ENCODE results near the gene UBL3. TPM values are rescaled to one million over a fixed set of nuclear protein-coding genes. Genes with fewer than 3 reads are reported as not detected.

UBL3 gene
- total RNA-seq, 1 experiment from 2014 or later, result 19.7 TPM

DNA sequence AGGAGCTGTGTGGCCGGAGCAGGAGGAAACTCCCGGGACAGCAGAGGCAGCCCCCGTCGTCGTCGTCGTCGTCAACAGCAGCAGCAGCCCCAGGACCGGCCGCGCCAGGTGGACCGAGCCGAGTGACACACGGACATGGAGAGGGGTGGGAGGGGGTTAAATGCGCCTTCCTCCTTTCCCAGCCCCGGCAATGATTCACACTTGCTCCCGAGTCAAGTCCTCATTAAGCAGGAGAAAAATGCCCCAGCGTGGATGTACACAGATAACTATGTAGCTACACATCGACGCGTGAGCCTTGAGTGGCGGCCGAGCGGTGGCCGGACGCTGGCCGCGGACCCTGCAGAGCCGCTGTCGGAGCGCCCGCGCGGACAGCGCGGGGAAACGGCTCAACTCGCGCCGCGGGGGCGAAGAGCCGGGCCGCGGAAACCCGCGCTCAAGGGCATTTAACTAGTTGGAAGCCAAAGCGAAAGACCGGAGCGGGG lies 645 bp downstream of the UBL3 start:
- no peaks in the 10 kb centered on the region for H3K9me3 ChIP-seq (replicated peaks)
- H3K4me1 ChIP-seq (replicated peaks), result peaks cover 24% of the 10 kb centered on the region
- H3K36me3 ChIP-seq, result no peaks in the 10 kb centered on the region; the same call in 1 of the 2 replicates
- H3K27ac ChIP-seq, result peak overlapping the region; percentile 92
- H3K4me3 ChIP-seq, result peak overlapping the region; percentile 72
- peak; percentile 53 to 71 for DNase-seq (ENCODE audit: low read depth in 1 of 2, low spot score in 2 of 2)
- no peaks in the 10 kb centered on the region for H3K27me3 ChIP-seq (replicated peaks)

DNA sequence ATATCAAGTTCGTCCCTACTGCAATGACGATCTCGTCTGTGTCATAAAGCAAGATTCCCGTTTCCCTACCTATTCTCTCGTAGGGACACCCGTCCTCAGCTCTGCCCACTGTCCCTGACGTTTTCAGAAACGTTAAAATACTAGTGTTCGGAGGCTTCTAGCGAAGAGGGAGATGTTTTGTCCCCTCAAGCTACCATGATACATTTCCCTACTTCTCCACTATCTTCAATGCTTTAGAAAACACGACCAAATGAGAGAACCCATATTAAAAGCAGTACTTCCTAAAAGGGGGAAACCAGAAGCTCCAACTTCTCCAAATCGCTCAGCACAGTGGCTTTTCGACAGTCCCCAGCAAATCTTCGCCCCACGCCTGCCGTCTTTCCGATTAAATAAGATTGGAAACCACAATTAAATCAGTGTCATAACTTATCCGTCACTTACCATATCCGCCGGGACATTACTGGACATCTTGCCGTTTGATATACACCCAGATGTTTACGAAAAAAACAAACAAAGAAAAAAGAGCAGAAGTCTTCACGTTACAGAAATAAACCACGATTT lies 1.3 kb downstream of the UBL3 start:
- peak overlapping the region; percentile 92 for H3K27ac ChIP-seq
- H3K36me3 ChIP-seq, result no peaks in the 10 kb centered on the region; the same call in 1 of the 2 replicates
- peaks cover 27% of the 10 kb centered on the region for H3K4me1 ChIP-seq (replicated peaks)
- no peaks in the 10 kb centered on the region for H3K9me3 ChIP-seq (replicated peaks)
- no peaks in the 10 kb centered on the region for H3K27me3 ChIP-seq (replicated peaks)
- peak overlapping the region; percentile 72 for H3K4me3 ChIP-seq
- DNase-seq (ENCODE audit: low read depth in 1 of 2, low spot score in 2 of 2), result peak in 1 of 2 experiments; percentile 45

DNA sequence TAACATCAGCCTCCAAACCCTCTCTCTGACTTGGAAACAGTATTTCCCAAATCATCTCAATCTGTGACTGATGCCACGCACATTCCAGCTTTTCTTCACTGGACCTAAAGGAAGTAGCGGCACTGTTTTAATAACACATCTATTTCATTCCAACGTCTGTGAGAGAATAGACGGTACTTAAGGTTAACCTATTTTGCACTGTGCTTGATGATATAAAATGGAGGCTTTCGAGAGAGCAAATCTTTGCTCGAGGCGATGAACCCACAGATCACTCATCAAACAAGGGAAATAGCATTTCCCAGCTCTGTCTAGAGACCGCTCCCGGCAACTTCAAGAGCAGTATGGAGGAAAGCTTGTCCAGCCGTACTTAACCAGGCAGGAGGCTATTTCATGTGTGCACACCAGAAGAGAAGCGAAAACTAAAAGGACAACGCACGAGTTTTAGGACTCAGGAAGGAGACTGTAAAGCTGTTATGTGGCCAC lies 2.9 kb downstream of the UBL3 start:
- peak in 1 of 2 experiments; percentile 53 for DNase-seq (ENCODE audit: low read depth in 1 of 2, low spot score in 2 of 2)
- Histone ChIP-seq H3K36me3 (no peaks in the 10 kb centered on the region; the same call in 1 of the 2 replicates), H3K9me3 (replicated peaks) (no peaks in the 10 kb centered on the region), H3K27ac (peak overlapping the region; percentile 30), H3K4me1 (replicated peaks) (peaks cover 21% of the 10 kb centered on the region), H3K27me3 (replicated peaks) (no peaks in the 10 kb centered on the region), H3K4me3 (peak overlapping the region; percentile 72)

DNA sequence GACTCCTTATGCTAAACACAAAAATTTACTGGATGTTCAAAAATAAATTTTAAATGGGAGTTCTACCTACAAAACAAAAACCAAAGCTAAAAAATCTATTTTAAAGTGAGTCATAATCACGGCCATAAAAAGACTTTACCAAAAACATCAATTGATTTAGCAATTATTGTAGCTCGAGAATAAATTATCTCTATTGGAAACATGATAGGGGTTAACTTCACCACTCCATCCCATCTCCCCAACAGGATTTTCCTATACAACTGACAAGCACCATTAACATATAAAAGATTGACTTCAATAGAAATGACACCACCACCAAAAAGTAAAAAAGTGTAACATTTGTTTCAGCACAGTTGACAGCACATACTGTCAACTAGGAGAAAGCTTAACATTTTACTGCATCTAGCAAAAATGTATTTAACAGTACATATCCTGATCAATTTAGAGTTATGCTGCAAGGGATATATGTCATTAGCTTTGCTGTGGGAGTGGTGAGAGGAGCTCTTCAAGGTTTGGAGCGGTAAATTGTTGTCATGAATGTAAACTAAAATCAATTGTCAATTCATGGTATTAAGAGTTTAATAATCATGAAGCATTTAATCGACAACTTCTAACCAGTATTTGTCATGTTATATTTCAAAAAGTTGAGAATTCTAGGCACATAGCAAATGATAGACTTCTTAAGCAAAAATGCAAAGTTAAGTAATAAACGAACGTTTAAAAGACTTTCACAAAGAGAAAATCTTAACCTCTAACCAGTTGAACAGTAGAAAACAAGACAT lies 3.8 kb downstream of the UBL3 start:
- peak overlapping the region; percentile 30; the same call in 1 of the 2 replicates for H3K27ac ChIP-seq

DNA sequence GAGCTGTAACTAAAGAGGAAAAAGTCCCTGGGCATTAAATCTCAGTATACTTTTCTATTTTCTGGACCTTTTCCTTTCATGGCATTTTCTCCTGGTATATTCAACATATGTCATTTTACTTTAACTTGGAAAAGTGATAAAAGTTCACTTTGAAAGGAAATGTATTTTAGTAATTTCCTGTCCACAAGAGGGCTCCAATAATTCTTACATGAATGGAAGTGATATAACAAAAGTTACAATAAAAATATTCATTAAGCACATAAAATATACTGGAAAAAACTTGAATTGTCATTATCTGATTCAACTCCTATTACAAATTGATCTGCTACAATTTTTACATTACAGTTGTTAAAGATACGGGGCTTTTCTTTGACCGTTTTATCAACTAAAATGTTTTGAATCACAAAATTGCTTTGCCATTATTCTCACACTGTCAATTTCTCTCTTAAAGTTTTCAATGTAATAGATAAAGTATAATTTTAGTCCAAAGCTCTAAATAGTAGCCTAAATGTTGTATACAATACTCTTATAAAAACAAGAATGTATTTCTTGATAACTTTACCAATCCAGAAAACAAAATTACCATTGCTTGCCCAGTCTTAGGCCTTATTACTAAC lies 4.9 kb downstream of the UBL3 start:
- peak in 1 of 2 experiments; percentile 34 for DNase-seq (ENCODE audit: low read depth in 1 of 2, low spot score in 2 of 2)
- Histone ChIP-seq H3K36me3 (no peaks in the 10 kb centered on the region; the same call in 1 of the 2 replicates), H3K27me3 (replicated peaks) (no peaks in the 10 kb centered on the region), H3K27ac (no peak overlapping the region), H3K9me3 (replicated peaks) (no peaks in the 10 kb centered on the region), H3K4me3 (no peak overlapping the region), H3K4me1 (replicated peaks) (peaks cover 19% of the 10 kb centered on the region)

More for the DNA sequence above, 3.8 kb downstream of the UBL3 start:
- Histone ChIP-seq H3K9me3 (replicated peaks) (no peaks in the 10 kb centered on the region), H3K36me3 (no peaks in the 10 kb centered on the region; the same call in 1 of the 2 replicates), H3K27me3 (replicated peaks) (no peaks in the 10 kb centered on the region), H3K4me1 (replicated peaks) (peaks cover 20% of the 10 kb centered on the region), H3K4me3 (peak overlapping the region; percentile 72)
- DNase-seq (ENCODE audit: low read depth in 1 of 2, low spot score in 2 of 2), result no peak

DNA sequence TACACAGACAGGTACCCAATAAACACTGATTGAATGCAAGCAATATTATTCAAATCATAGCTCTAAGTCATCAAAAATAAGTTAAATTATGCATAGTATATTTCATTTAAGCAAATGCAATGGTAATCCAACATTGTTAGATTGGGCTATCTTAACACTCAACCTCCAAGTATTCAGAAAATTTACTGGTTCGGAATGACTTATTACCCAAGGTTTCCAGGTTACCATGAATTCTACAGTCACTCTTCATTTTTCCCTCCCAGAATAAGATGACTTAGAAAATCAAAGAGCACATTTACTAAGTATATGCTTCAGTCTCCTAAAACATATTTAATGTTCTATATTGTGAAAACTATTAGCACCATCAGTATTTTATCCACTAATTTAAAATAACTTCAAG lies 6.0 kb downstream of the UBL3 start:
- no peak for DNase-seq (ENCODE audit: low read depth in 1 of 2, low spot score in 2 of 2)
- Histone ChIP-seq H3K36me3 (no peaks in the 10 kb centered on the region), H3K9me3 (replicated peaks) (no peaks in the 10 kb centered on the region), H3K27ac (no peak overlapping the region), H3K4me3 (no peak overlapping the region), H3K27me3 (replicated peaks) (no peaks in the 10 kb centered on the region), H3K4me1 (replicated peaks) (peaks cover 19% of the 10 kb centered on the region)

DNA sequence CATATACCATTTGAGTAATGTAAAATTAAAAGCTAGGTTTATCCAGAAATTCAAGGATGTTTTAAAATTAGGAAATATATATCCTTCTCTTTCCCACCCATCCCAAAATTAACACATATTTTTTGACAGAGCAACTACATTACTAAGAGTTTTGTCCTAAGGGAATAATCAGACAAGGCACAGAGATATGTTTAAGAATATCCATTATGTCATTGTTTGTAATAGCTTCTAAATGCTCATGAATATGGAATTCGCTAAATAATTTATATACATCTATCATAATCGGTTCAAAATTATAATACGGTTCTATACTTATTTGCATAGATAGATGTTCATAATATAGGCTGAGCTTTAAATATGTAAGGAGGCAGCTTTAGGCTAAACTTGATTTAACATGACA lies 9.8 kb downstream of the UBL3 start:
- no peak overlapping the region for H3K4me3 ChIP-seq
- peaks cover 13% of the 10 kb centered on the region for H3K4me1 ChIP-seq (replicated peaks)
- H3K27ac ChIP-seq, result no peak overlapping the region

DNA sequence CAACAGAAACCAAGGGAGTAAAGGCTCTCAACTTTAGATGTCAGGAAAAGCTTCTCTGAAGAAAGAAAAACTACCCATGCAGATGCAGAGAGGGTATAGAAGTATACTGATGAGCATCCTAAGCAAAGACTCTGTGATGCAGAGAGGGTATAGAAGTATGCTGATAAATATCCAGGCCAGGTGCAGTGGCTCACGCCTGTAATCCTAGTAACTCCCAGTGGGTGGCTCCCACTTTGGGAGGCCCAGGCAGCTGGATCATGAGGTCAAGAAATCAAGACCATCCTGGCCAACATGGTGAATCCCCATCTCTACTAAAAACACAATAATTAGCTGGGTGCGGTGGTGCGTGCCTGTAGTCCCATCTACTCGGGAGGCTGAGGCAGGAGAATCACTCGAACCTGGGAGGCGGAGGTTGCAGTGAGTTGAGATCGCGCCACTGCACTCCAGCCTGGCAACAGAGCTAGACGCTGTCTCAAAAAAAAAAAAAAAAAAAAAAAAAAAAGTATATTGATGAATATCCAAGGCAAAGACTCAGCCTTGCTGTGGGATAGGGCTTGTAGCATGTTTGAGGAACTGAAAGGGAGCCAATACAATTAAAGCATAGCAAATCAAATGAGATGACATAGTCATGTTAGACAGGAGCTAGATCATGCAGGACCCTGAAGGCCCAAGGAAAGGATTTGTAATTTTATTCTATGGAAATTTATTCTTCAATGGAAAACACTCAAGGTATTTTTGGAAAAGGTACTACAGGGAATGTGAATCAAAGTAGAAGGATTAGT lies 14.9 kb downstream of the UBL3 start:
- H3K4me3 ChIP-seq, result no peak overlapping the region
- H3K36me3 ChIP-seq, result no peaks in the 10 kb centered on the region
- H3K4me1 ChIP-seq (replicated peaks), result 0 out of 2 replicates have a peak, but pooled peaks cover 4% of the 10 kb centered on the region
- DNase-seq (ENCODE audit: low read depth in 1 of 2, low spot score in 2 of 2), result no peak
- no peaks in the 10 kb centered on the region for H3K9me3 ChIP-seq (replicated peaks)
- no peaks in the 10 kb centered on the region for H3K27me3 ChIP-seq (replicated peaks)
- H3K27ac ChIP-seq, result no peak overlapping the region

More for the DNA sequence above, 9.8 kb downstream of the UBL3 start:
- H3K27me3 ChIP-seq (replicated peaks), result no peaks in the 10 kb centered on the region
- DNase-seq (ENCODE audit: low read depth in 1 of 2, low spot score in 2 of 2), result no peak
- no peaks in the 10 kb centered on the region for H3K9me3 ChIP-seq (replicated peaks)
- H3K36me3 ChIP-seq, result no peaks in the 10 kb centered on the region

DNA sequence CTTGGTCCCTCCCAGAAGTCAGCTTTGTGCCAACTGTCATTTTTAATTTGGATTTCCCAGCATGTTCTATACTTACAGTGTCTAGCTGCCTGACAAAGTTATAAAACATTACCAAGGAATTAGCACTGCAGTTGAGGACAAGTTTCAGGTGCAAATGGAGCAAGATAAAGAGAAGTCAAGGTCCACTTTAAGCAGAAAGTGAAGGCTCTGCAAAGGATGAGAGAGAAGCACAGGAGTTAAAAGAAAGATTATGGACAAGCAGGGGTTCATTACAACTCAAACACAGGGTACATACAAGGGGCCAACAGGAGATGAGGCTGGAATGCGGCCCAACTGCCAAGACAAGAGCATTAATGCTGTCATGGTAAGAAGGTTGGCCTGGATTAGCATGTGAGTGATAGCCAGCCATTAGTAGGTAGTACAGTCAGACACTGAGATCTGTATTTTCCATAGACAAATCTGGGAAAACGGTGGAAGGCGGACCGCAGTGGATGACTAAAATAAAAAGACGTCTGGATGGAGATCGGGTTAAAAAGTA lies 17.6 kb downstream of the UBL3 start:
- Histone ChIP-seq H3K9me3 (replicated peaks) (no peaks in the 10 kb centered on the region), H3K4me3 (no peak overlapping the region), H3K27ac (no peak overlapping the region), H3K4me1 (replicated peaks) (0 out of 2 replicates have a peak, but pooled peaks cover 4% of the 10 kb centered on the region), H3K36me3 (no peaks in the 10 kb centered on the region; the same call in 1 of the 2 replicates), H3K27me3 (replicated peaks) (no peaks in the 10 kb centered on the region)
- DNase-seq (ENCODE audit: low read depth in 1 of 2, low spot score in 2 of 2), result no peak

DNA sequence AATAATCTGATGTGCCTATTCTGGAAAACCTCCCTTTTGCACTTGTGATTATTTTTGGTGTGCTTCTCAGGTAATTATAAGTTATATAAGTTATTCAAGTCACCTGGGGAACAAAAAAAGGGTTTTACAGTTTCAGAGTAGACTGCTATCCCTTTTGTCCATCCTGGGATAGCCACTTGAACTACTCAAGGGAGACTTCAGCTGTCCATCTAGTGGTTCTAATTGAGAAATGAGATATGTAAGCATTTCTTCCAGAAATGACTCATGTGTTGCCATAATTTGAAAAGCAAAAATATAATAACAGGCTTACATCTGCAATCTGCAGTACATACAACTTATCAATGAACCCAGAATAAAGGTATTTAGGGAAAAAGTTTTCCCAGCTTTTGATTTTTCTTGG lies 20.4 kb downstream of the UBL3 start:
- Histone ChIP-seq H3K4me1 (replicated peaks) (no peaks in the 10 kb centered on the region), H3K27me3 (replicated peaks) (no peaks in the 10 kb centered on the region), H3K9me3 (replicated peaks) (no peaks in the 10 kb centered on the region), H3K36me3 (no peaks in the 10 kb centered on the region; the same call in 1 of the 2 replicates), H3K27ac (no peak overlapping the region), H3K4me3 (no peak overlapping the region)
- DNase-seq (ENCODE audit: low read depth in 1 of 2, low spot score in 2 of 2), result no peak

DNA sequence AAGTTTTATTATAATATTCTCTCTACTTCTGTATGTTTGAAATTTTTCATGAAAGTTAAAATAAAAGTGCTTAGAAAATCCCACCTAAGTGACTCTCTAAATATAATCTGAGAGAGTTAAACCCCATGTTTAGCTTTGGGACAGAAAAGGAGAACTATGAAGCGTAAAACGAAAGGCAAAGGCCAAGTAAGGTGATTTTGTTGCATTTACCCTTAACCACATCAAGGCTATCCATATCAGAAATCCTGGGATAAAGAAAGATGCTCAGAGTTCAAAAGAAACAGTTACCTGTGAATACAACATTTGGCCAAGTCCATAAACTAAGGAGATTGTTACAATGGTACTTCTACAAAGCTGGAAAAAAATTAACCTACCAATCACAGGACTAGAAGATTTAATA lies 31.3 kb downstream of the UBL3 start:
- Histone ChIP-seq H3K4me3 (no peak overlapping the region), H3K36me3 (no peaks in the 10 kb centered on the region), H3K4me1 (replicated peaks) (peaks cover 14% of the 10 kb centered on the region), H3K27me3 (replicated peaks) (no peaks in the 10 kb centered on the region), H3K9me3 (replicated peaks) (no peaks in the 10 kb centered on the region), H3K27ac (no peak overlapping the region)
- no peak for DNase-seq (ENCODE audit: low read depth in 1 of 2, low spot score in 2 of 2)

DNA sequence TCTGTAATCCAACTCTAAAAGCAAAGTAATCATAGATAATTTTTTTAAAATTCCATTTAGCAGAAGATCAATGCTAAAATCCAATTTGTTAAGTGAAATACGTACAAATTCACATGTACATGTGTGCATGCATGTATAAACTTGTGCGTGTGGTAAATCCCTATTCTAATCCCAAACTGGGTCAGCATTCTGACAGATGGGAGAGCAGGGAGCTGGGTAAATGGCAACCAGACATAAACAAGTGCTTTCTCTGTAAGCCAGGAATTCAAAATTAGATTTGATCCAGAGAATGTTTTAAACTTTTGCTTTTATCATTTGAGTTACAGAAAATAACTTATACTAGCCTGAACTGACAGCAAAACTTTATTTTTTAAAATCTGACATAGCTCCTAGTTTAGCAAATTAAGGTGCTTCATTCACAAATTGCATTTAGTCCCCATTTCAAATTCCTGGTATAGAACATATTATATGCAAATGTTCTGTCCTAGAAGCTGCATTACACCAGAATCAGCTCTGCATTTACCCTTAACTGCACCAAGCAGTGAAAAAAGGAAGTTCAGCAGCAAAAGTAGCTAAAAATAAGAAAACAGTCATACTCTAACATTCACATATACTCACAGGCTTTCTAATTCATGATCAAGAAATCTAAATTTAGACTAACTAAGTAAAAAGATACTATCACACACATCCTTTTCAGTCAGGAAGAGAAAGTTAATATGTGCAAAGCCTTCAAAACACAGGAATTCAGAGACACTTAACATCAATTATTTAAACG lies 32.6 kb downstream of the UBL3 start:
- Histone ChIP-seq H3K36me3 (no peaks in the 10 kb centered on the region; the same call in 1 of the 2 replicates), H3K9me3 (replicated peaks) (no peaks in the 10 kb centered on the region), H3K27ac (no peak overlapping the region), H3K27me3 (replicated peaks) (no peaks in the 10 kb centered on the region), H3K4me3 (no peak overlapping the region), H3K4me1 (replicated peaks) (peaks cover 14% of the 10 kb centered on the region)
- DNase-seq (ENCODE audit: low read depth in 1 of 2, low spot score in 2 of 2), result no peak
